ENCODE data around the gene EXTL1.

EXTL1 gene

GRCh38 chr1:26044971-26045721 is 23.6 kb downstream of the EXTL1 start:
- Mint-ChIP-seq H3K4me1 (no peaks in the 10 kb centered on the region), H3K27ac (no peak overlapping the region), H3K27me3 (ENCODE audit: low read depth) (peaks cover 95% of the 10 kb centered on the region), H3K4me3 (peak overlapping the region; percentile 15 to 80 (median 61)), H3K36me3 (ENCODE audit: low read depth) (no peaks in the 10 kb centered on the region), H3K9me3 (no peaks in the 10 kb centered on the region)
- TF ChIP-seq CTCF (IDR thresholded peaks at IDR 0.05; ENCODE audit: unreplicated experiment in 3 of 3): no peak

- TF ChIP-seq CTCF (IDR thresholded peaks at IDR 0.05; ENCODE audit: unreplicated experiment in 3 of 3): no peak
Measured at GRCh38 chr1:26045722-26046245, 24.2 kb downstream of the EXTL1 start, which contains the start of gene SLC30A2. Gene SLC30A2, minus strand, starts transcription at chr1:26046118. Its CDS starts 222 bp downstream, at chr1:26045896.

GRCh38 chr1:26046246-26047095 is 24.9 kb downstream of the EXTL1 start:
- no peaks in the 10 kb centered on the region for H3K4me1 Mint-ChIP-seq

More at GRCh38 chr1:26045722-26046245, 24.2 kb downstream of the EXTL1 start, which contains the start of gene SLC30A2:
- peaks cover 98% of the 10 kb centered on the region for H3K27me3 Mint-ChIP-seq (ENCODE audit: low read depth)
- peak within 1 kb of the TSS; percentile 15 to 80 (median 61) for H3K4me3 Mint-ChIP-seq
- no peaks in the 10 kb centered on the region for H3K9me3 Mint-ChIP-seq
- H3K36me3 Mint-ChIP-seq (ENCODE audit: low read depth): no peaks in the 10 kb centered on the region
- no peaks in the 10 kb centered on the region for H3K4me1 Mint-ChIP-seq
- no peak within 1 kb of the TSS for H3K27ac Mint-ChIP-seq

GRCh38 chr1:26047278-26047874 is 25.8 kb downstream of the EXTL1 start:
- Mint-ChIP-seq H3K9me3 (no peaks in the 10 kb centered on the region), H3K4me3 (peak overlapping the region in 1 of 3 experiments; percentile 69), H3K27me3 (ENCODE audit: low read depth) (peaks cover 95% of the 10 kb centered on the region), H3K36me3 (ENCODE audit: low read depth) (no peaks in the 10 kb centered on the region), H3K27ac (no peak overlapping the region), H3K4me1 (no peaks in the 10 kb centered on the region)
- TF ChIP-seq CTCF (IDR thresholded peaks at IDR 0.05; ENCODE audit: unreplicated experiment in 3 of 3): no peak

More at GRCh38 chr1:26046246-26047095, 24.9 kb downstream of the EXTL1 start:
- H3K27me3 Mint-ChIP-seq (ENCODE audit: low read depth): peaks cover 98% of the 10 kb centered on the region
- H3K36me3 Mint-ChIP-seq (ENCODE audit: low read depth): no peaks in the 10 kb centered on the region
- H3K9me3 Mint-ChIP-seq: no peaks in the 10 kb centered on the region
- no peak for TF ChIP-seq CTCF (IDR thresholded peaks at IDR 0.05; ENCODE audit: unreplicated experiment in 3 of 3)
- H3K4me3 Mint-ChIP-seq: peak overlapping the region in 2 of 3 experiments; percentile 46 to 69
- H3K27ac Mint-ChIP-seq: no peak overlapping the region

- no peak overlapping the region for H3K27ac Mint-ChIP-seq
- no peaks in the 10 kb centered on the region for H3K36me3 Mint-ChIP-seq (ENCODE audit: low read depth)
- H3K4me3 Mint-ChIP-seq: no peak overlapping the region
- no peaks in the 10 kb centered on the region for H3K9me3 Mint-ChIP-seq
- peaks cover 72% of the 10 kb centered on the region for H3K27me3 Mint-ChIP-seq (ENCODE audit: low read depth)
- no peaks in the 10 kb centered on the region for H3K4me1 Mint-ChIP-seq
- no peak for TF ChIP-seq CTCF (IDR thresholded peaks at IDR 0.05; ENCODE audit: unreplicated experiment in 3 of 3)
Measured at GRCh38 chr1:26049531-26050247, 28.1 kb downstream of the EXTL1 start.
